K562 (cell line): Measurements from ENCODE around the gene GLRX5. TPM values are rescaled to one million over a fixed set of nuclear protein-coding genes. Genes with fewer than 3 reads are reported as not detected.

Experiments
- BRCA1 ChIP-seq, 2 experiments: fragments of 450-650 bp in 1 of 2; sonication (generic) in 1 of 2; formaldehyde crosslinking in 1 of 2; IDR thresholded peaks; 2 replicates each; pipeline versions ENCODE4 v1.5.0 to v1.6.1; 2017 to 2020; ENCODE audit warnings: mild to moderate bottlenecking in 1 of 2, missing genetic modification reagents in 1 of 2
- ELK3 ChIP-seq: fragments of 450-650 bp; formaldehyde crosslinking; IDR thresholded peaks from 2 replicates; pipeline ENCODE4 v1.4.0; 2020; ENCODE audit warnings: mild to moderate bottlenecking
- JUNB ChIP-seq: fragments of 450-650 bp; formaldehyde crosslinking; conservative IDR thresholded peaks from 2 replicates; pipeline ENCODE4 v1.4.0; 2020; ENCODE audit warnings: mild to moderate bottlenecking
- REST ChIP-seq, 2 experiments: fragments of 450-650 bp; formaldehyde crosslinking in 1 of 2; IDR thresholded peaks; 2 replicates each; pipeline versions ENCODE4 v1.4.0 to v1.6.1; 2014 to 2020; ENCODE audit warnings: mild to moderate bottlenecking in 2 of 2, borderline replicate concordance in 1 of 2, low read depth in 1 of 2
- SPI1 ChIP-seq: IDR thresholded peaks from 2 replicates; pipeline ENCODE4 v1.6.1; 2011; ENCODE audit warnings: low read depth, low read length, control low read depth, borderline replicate concordance
- ZNF316 ChIP-seq: fragments of 450-650 bp; IDR thresholded peaks from 2 replicates; pipeline ENCODE4 v1.6.1; 2016
- ZNF507 ChIP-seq: conservative IDR thresholded peaks from 2 replicates; pipeline ENCODE4 v1.6.1; 2017; ENCODE audit warnings: missing genetic modification characterization, missing compliant biosample characterization
- polyA plus RNA-seq, 8 experiments: library from polyadenylated mRNA; depleted of rRNA in 4 of 8; stranded (reverse) in 5 of 8; unstranded in 3 of 8; fragments of >200 nt; fragmentation: Nextera tagmentation in 2 of 8; fragmentation: Illumina TruSeq in 1 of 8; extraction: Ambion mirVana in 2 of 8; extraction: Trizol in 1 of 8; gene quantifications; 2 replicates each; pipeline versions ENCODE4 v1.2.1 to v1.2.3, GENCODE V29; 2011 to 2014; ENCODE audit warnings: inconsistent platforms in 1 of 8, missing spikeins in 1 of 8
- total RNA-seq, 7 experiments: library from RNA; depleted of rRNA in 6 of 7; stranded (reverse); fragments of >200 nt in 6 of 7; fragmentation: Illumina TruSeq in 2 of 7; extraction: Trizol in 2 of 7; gene quantifications; 2 replicates each; pipeline versions ENCODE4 v1.2.1 to v1.2.3, GENCODE V29; 2011 to 2021; ENCODE audit warnings: low replicate concordance in 1 of 7
- TF ChIP-seq, protein P1 (sequence below): fragments of 250-450 bp; sonication (Bioruptor Pico); IDR thresholded peaks from 2 replicates; pipeline ENCODE4 v1.8.0; 2022; ENCODE audit warnings: moderate library complexity, mild to moderate bottlenecking, inconsistent platforms

The GLRX5 gene
- total and polyA plus RNA-seq, 9 of the 15 experiments (the other 6 are each of a cell fraction or from before 2014, with no cell fraction given): 16.7 to 96.8 (median 66.8) TPM

- TF ChIP-seq ELK3 (no peak), REST (IDR thresholded peaks at IDR 0.05; ENCODE audit: borderline replicate concordance) (no peak), REST (CRISPR knock-in tag; IDR thresholded peaks at IDR 0.05; ENCODE audit: low read depth) (no peak), JUNB (CRISPR knock-in tag) (no peak), BRCA1 (IDR thresholded peaks at IDR 0.05) (no peak), BRCA1 (CRISPR knock-in tag; IDR thresholded peaks at IDR 0.05) (no peak), ZNF316 (no peak), SPI1 (peak; percentile 44; the same call in 1 of the 2 replicates), ZNF507 (tag) (peak; percentile 59)
- TF ChIP-seq, protein P1, sequence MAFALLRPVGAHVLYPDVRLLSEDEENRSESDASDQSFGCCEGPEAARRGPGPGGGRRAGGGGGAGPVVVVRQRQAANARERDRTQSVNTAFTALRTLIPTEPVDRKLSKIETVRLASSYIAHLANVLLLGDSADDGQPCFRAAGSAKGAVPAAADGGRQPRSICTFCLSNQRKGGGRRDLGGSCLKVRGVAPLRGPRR (CRISPR knock-in tag): no peak
Observed at GRCh38 chr14:95496690-95497259, 38.1 kb upstream of the GLRX5 start (continued).
